HepG2 (cell line): ENCODE measurements around the gene GALNT8. TPM values are rescaled to one million over a fixed set of nuclear protein-coding genes. Genes with fewer than 3 reads are reported as not detected.

ENCODE experiments used
- ATAC-seq: fragments of 200-7000 bp; cut with Tn5 transposase; 3 replicates; pipeline ENCODE4 v1.9.1; 2020; ENCODE audit warnings: mild to moderate bottlenecking, moderate library complexity
- BruUV-seq: library from RNA; stranded (reverse); fragments of 400-500 nt; replicated peaks from 2 replicates; lab custom pipeline; 2021; lab: Mats Ljungman, UMichigan
- CTCF ChIA-PET: fragments of 300-600 bp; formaldehyde crosslinking; extraction: SDS; loops from one replicate; lab custom pipeline; 2021; ENCODE audit warnings: low total read pairs, inconsistent platforms, low intra/inter-chr PET ratio; lab: Yijun Ruan, JAX
- POLR2A ChIA-PET: fragments of 350-600 bp; sonication (Branson Sonifier 250); formaldehyde crosslinking; loops from one replicate; lab custom pipeline; 2020; ENCODE audit warnings: antibody characterized with exemption, inconsistent platforms; lab: Yijun Ruan, JAX
- DNase-seq: peaks from one replicate; pipeline ENCODE4 v3.0.0-alpha.2; 2015; ENCODE audit warnings: low spot score
- FAIRE-seq: peaks from 3 replicates; lab custom pipeline; 2011; peaks lifted over from hg19 to GRCh38; lab: Jason Lieb, UNC
- H2AFZ ChIP-seq: one replicate; pipeline ENCODE4 v1.6.1; 2011; ENCODE audit warnings: low read length, inconsistent platforms
- H3K27ac ChIP-seq: fragments of 300-600 bp; 3 replicates; pipeline ENCODE4 v1.8.0; 2011; ENCODE audit warnings: mixed run types, mild to moderate bottlenecking, mixed read lengths, low read length, inconsistent platforms; ENCODE audit not compliant: insufficient read depth; ENCODE audit errors: extremely low read length
- H3K27me3 ChIP-seq, 2 experiments: fragments of 200-600 bp in 1 of 2; 2 replicates in 1 of 2; 3 replicates in 1 of 2; pipeline versions ENCODE4 v1.6.0 to v1.8.0; 2011; ENCODE audit warnings: low read length in 2 of 2, mild to moderate bottlenecking in 2 of 2, moderate library complexity in 2 of 2, inconsistent platforms in 1 of 2; ENCODE audit not compliant: insufficient read depth in 2 of 2, control insufficient read depth in 1 of 2
- H3K36me3 ChIP-seq, 2 experiments: fragments of 200-600 bp in 1 of 2; replicated peaks in 1 of 2; 2 replicates in 1 of 2; 3 replicates in 1 of 2; pipeline versions ENCODE4 v1.5.1 to v1.8.0; 2011; ENCODE audit warnings: low read length in 2 of 2, inconsistent platforms in 1 of 2; ENCODE audit not compliant: insufficient read depth in 2 of 2, control insufficient read depth in 1 of 2
- H3K4me1 ChIP-seq: 2 replicates; pipeline ENCODE4 v1.5.1; 2012; ENCODE audit warnings: low read length, inconsistent platforms; ENCODE audit not compliant: insufficient read depth
- H3K4me2 ChIP-seq: 2 replicates; pipeline ENCODE4 v1.6.0; 2011; ENCODE audit warnings: low read depth, low read length, inconsistent platforms
- H3K4me3 ChIP-seq, 3 experiments: fragments of 200-600 bp in 1 of 3; sonication (generic), shearing (Covaris generic) in 1 of 3; replicated peaks in 1 of 3; 2 replicates each; pipeline ENCODE4 v1.5.1; 2011 to 2016; ENCODE audit warnings: low read length in 3 of 3, inconsistent platforms in 2 of 3, low read depth in 2 of 3, mild to moderate bottlenecking in 2 of 3, control low read depth in 1 of 3, mixed read lengths in 1 of 3; ENCODE audit not compliant: insufficient read depth in 1 of 3
- H3K79me2 ChIP-seq: one replicate; pipeline ENCODE4 v1.6.1; 2011; ENCODE audit warnings: low read length, inconsistent platforms; ENCODE audit not compliant: insufficient read depth
- H3K9ac ChIP-seq: 2 replicates; pipeline ENCODE4 v1.6.0; 2011; ENCODE audit warnings: mild to moderate bottlenecking, low read depth, low read length, inconsistent platforms; ENCODE audit not compliant: insufficient read depth
- H3K9me3 ChIP-seq: 2 replicates; pipeline ENCODE4 v1.5.1; 2012; ENCODE audit warnings: mild to moderate bottlenecking, low read length
- H4K20me1 ChIP-seq: 2 replicates; pipeline ENCODE4 v1.6.0; 2011; ENCODE audit warnings: inconsistent platforms, mild to moderate bottlenecking, low read length, moderate library complexity; ENCODE audit not compliant: insufficient read depth
- DRAP1 ChIP-seq: IDR thresholded peaks from 2 replicates; pipeline ENCODE4 v1.6.1; 2016; ENCODE audit warnings: missing genetic modification reagents, missing compliant biosample characterization
- HCFC1 ChIP-seq: fragments of 150-350 bp; IDR thresholded peaks from 2 replicates; pipeline ENCODE4 v1.6.1; 2014; ENCODE audit warnings: low read depth, low read length
- HDAC1 ChIP-seq: sonication (generic); formaldehyde crosslinking; IDR thresholded peaks from 2 replicates; pipeline ENCODE4 v1.5.1; 2020; ENCODE audit warnings: mild to moderate bottlenecking, missing genetic modification reagents
- JUND ChIP-seq: sonication (generic); formaldehyde crosslinking; IDR thresholded peaks from 2 replicates; pipeline ENCODE4 v1.8.0; 2022; ENCODE audit warnings: mild to moderate bottlenecking, missing genetic modification reagents
- MYPOP ChIP-seq: sonication (generic); formaldehyde crosslinking; IDR thresholded peaks from 2 replicates; pipeline ENCODE4 v1.8.1; 2023; ENCODE audit warnings: mild to moderate bottlenecking, moderate library complexity, missing genetic modification reagents
- NFE2 ChIP-seq: sonication (generic); formaldehyde crosslinking; IDR thresholded peaks from 2 replicates; pipeline ENCODE4 v1.4.0; 2020; ENCODE audit warnings: missing genetic modification reagents
- PRDM15 ChIP-seq: sonication (generic); formaldehyde crosslinking; IDR thresholded peaks from 2 replicates; pipeline ENCODE4 v1.4.0; 2020; ENCODE audit warnings: missing genetic modification reagents
- RBM22 ChIP-seq: fragments of 200-400 bp; formaldehyde crosslinking; optimal IDR thresholded peaks from 2 replicates; pipeline ENCODE3; 2017; ENCODE audit warnings: mild to moderate bottlenecking, low read length, moderate library complexity
- ZBTB49 ChIP-seq: sonication (generic); formaldehyde crosslinking; IDR thresholded peaks from 2 replicates; pipeline ENCODE4 v1.4.0; 2020; ENCODE audit warnings: missing genetic modification reagents, borderline replicate concordance
- ZNF672 ChIP-seq: sonication (generic); formaldehyde crosslinking; IDR thresholded peaks from 2 replicates; pipeline ENCODE4 v1.8.1; 2022; ENCODE audit warnings: missing genetic modification reagents
- ZNF740 ChIP-seq: sonication (generic); formaldehyde crosslinking; IDR thresholded peaks from 2 replicates; pipeline ENCODE4 v1.4.0; 2020; ENCODE audit warnings: missing genetic modification reagents
- ZNF784 ChIP-seq: sonication (generic); formaldehyde crosslinking; IDR thresholded peaks from 2 replicates; pipeline ENCODE4 v1.5.1; 2020; ENCODE audit warnings: missing genetic modification reagents, mild to moderate bottlenecking, borderline replicate concordance
- WGBS: methylation state at CpG from one replicate; pipeline ENCODE4 v1.1.6; 2017; ENCODE audit warnings: low lambda C conversion rate; 5-methylcytosine and 5-hydroxymethylcytosine counted together
- in situ Hi-C: cut with HindIII; loops from 2 replicates; pipeline ENCODE4 v1.10.0; 2017; ENCODE audit warnings: low pct_unique_long_range_greater_than_20kb; ENCODE audit not compliant: extremely low pct_ligation_motif_present
- intact Hi-C: fragments of 100-400 bp; cut with micrococcal nuclease; formaldehyde crosslinking; loops from one replicate; pipeline ENCODE4 v1.10.0; 2022; ENCODE audit not compliant: unreplicated experiment
- polyA plus RNA-seq, 8 experiments: library from polyadenylated mRNA; depleted of rRNA in 3 of 8; stranded (reverse) in 7 of 8; unstranded in 1 of 8; fragments of >200 nt; fragmentation: Illumina TruSeq in 4 of 8; extraction: Trizol in 4 of 8; gene quantifications; 2 replicates each; pipeline versions ENCODE4 v1.2.1 to v1.2.3, GENCODE V29; 2011 to 2016; ENCODE audit warnings: low read depth in 4 of 8, missing spikeins in 1 of 8, mixed read lengths in 1 of 8; ENCODE audit not compliant: insufficient read depth in 1 of 8
- total RNA-seq, 5 experiments: library from RNA; depleted of rRNA; stranded (reverse); fragments of >200 nt; fragmentation: Illumina TruSeq; extraction: Trizol; gene quantifications; 2 replicates each; pipeline ENCODE4 v1.2.3, GENCODE V29; 2016; ENCODE audit warnings: low read depth in 1 of 5

Gene GALNT8
- total and polyA plus RNA-seq, 2 of the 13 experiments (the other 11 are each of a cell fraction or from before 2014, with no cell fraction given), result 0.45 TPM; not detected in 1

- no peak for TF ChIP-seq HCFC1
- TF ChIP-seq DRAP1 (CRISPR knock-in tag), result no peak
- TF ChIP-seq HDAC1 (CRISPR knock-in tag), result no peak
Observed at GRCh38 chr12:4816744-4817525, 96.7 kb downstream of the GALNT8 start (continued).

GRCh38 chr12:4817880-4818279 is 97.7 kb downstream of the GALNT8 start:
- BruUV-seq, result no TSS peak
- Histone ChIP-seq H2AFZ (no peak overlapping the region), H3K79me2 (no peaks in the 10 kb centered on the region), H3K9ac (no peak overlapping the region), H4K20me1 (no peaks in the 10 kb centered on the region), H3K27ac (no peak overlapping the region), H3K4me1 (no peaks in the 10 kb centered on the region), H3K4me3 (no peak overlapping the region), H3K27me3 (peaks cover 3 to 24% of the 10 kb centered on the region in 2 experiments; a peak in 2 of 5 replicates), H3K9me3 (no peaks in the 10 kb centered on the region), H3K4me2 (no peak overlapping the region), H3K36me3 (no peaks in the 10 kb centered on the region)
- intact Hi-C loops, result no loop called here
- in situ Hi-C loops, result no loop called here
- FAIRE-seq, result no peak
- no peak for ATAC-seq
- 25% methylated on average over 8 of the region's 8 CpGs for WGBS
- ChIA-PET CTCF (no interaction called here), POLR2A (no interaction called here)
- no peak for DNase-seq
- TF ChIP-seq PRDM15 (CRISPR knock-in tag), result no peak
- TF ChIP-seq MYPOP (CRISPR knock-in tag), result no peak
- no peak for TF ChIP-seq NFE2 (CRISPR knock-in tag)
- no peak for TF ChIP-seq ZNF672 (CRISPR knock-in tag)
- TF ChIP-seq ZNF784 (CRISPR knock-in tag), result no peak
- no peak for TF ChIP-seq JUND (CRISPR knock-in tag)
- no peak for TF ChIP-seq ZBTB49 (CRISPR knock-in tag)
- TF ChIP-seq RBM22, result no peak
- TF ChIP-seq ZNF740 (CRISPR knock-in tag), result no peak
